NCI-H526 (cell line): ENCODE data around the gene TUBB2B.
A peak's percentile ranks its signal among the peaks of the same experiment; 100 is the strongest.
"Not testable (repeated sequence)": the region's sequence is repeated elsewhere in the genome, so short reads cannot be mapped to it uniquely, and the experiment has no call there.

ENCODE experiments used
- DNase-seq, 2 experiments: peaks; one replicate each; lab custom pipeline; 2025; lab: John Stamatoyannopoulos, UW

Gene TUBB2B

DNA sequence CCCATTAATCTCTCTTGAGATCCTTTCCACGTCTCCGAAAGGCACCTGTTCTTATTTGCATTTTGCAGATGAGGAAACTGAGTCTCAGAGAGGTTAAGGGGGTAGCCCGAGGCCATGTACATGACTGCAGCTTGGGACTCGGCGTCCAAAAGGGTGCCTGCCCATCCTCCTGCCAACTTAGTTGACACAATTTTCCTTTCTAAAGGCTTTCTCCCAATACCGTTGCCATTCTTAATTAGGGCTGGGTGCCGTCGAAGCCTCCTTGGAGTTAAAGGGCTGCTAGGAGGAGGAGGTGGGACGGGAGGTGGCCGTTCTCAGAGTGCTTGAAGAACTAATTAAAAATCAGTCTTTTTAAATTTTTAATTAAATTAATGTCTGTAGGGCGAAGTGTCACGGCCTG is 30.7 kb upstream of the TUBB2B start:
- no peak for DNase-seq

GRCh38 chr6:3253597-3253961 is 26.1 kb upstream of the TUBB2B start:
- no peak for DNase-seq

DNA sequence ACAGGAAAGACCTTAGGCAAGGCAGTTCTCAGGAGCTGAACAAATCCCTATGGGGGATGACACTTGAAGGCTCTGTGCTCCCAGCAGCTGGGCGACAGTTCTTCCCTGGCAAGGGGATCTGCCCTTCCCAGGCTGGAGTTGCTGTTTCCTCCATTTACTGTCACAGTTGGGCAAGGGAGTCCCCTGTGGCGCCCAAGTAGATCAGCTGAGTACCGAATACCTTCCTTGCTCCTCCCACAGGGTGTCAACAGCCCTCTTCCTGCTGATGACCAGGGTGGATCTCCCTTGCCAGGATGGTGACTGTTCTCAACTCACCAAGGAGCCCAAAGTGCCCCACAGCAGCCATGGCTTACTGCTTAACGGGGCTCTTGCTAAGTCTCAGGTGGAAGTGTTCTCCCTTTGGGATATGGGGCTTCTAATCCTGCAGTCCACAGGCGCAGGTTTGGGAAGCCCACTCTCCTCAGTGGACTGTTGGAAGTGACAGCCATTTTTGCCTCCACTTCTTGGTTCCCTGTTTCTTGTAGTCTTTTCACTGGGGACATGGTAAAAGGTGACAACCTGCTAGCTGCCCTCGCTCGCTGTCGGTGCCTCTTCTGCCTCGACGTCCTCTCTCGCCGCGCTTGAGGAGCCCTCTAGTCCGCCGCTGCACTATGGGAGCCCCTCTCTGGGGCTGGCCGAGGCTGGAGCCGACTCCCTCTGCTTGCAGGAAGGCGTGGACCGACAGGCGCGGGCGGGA is 25.6 kb upstream of the TUBB2B start:
- no peak for DNase-seq

DNA sequence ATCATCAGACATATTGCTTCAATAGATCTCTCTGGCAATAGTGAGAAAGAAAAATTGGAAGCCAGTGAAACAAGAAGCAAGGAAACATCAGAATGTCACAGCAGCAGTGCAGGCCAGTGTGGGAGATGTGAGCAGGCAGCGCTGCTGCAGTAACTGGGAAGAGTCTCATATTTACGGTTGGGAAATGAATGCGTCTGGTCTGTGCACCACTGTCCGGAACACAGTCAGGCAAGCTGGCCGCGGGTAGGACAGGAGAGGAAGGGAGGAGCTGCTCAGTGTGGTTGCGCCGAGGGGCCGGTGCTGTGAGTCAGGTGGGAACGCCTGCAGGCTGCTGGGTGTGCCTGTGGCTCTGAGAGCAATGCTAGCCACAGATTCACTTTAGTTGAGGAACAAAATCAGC is 24.9 kb upstream of the TUBB2B start:
- DNase-seq: peak in 1 of 2 experiments; percentile 18

DNA sequence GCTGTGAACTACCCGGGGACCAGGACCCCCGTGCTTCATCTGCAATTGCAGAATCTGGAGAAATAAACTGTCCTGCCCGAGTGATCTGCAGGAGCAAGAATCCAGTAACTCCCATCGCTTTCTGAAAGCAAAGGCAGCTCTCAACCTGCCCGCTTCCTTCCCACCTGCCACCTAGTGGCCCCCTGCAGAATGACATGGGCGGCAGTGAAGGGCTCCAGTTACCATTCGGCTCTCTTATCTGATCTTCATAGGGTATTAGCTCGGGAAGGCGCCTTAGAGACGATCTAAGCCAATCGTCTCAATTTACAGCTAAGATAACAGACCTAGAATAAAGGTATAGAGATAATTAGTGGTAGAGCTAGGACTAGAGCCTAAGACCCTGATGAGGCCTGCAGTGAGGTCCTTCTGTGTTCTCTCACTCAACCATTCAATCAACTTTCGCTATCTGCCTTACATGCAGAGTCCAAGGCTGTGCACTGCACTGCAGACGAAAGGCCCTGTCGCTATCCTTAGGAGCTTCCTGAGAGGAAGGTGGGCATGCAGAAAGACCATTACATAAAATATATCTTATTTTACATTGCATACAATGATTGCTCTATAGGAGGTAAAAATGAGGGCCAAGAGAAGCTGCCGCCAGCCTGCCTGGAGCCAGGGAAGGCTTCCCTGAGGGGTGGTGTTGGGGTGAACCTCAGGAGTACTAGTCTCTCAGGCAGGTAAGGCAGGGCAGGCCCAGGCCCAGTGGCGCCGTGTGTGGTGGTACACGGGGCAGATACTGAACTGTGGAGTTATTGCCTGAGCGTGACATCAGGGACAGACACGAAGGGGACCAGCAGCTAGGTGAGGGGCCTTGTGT is 24.2 kb upstream of the TUBB2B start:
- peak; percentile 81 to 91 for DNase-seq

DNA sequence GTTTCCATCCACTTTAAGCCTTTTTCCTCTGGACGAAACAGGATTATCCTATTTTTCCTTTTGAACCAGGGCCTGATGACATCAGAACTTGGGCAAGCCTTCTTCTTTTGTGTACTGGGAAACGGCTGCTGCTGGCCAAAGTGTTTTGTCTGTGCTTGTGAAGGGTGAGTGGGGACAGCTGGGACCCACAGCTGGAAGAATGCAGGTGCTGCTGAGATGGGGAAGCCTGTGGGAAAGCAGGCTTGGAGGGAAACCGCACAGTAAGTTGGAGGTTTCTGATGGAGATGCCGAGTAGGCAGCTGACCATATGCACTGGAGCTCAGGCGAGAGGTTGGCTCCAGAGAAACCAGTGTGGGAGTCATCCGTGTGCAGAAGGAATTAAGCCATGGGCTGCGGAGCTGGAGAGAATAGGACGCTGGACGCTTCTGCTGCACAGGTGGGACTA is 22.8 kb upstream of the TUBB2B start:
- no peak for DNase-seq

- no peak for DNase-seq
Measured at GRCh38 chr6:3249821-3250220, 22.4 kb upstream of the TUBB2B start.

DNA sequence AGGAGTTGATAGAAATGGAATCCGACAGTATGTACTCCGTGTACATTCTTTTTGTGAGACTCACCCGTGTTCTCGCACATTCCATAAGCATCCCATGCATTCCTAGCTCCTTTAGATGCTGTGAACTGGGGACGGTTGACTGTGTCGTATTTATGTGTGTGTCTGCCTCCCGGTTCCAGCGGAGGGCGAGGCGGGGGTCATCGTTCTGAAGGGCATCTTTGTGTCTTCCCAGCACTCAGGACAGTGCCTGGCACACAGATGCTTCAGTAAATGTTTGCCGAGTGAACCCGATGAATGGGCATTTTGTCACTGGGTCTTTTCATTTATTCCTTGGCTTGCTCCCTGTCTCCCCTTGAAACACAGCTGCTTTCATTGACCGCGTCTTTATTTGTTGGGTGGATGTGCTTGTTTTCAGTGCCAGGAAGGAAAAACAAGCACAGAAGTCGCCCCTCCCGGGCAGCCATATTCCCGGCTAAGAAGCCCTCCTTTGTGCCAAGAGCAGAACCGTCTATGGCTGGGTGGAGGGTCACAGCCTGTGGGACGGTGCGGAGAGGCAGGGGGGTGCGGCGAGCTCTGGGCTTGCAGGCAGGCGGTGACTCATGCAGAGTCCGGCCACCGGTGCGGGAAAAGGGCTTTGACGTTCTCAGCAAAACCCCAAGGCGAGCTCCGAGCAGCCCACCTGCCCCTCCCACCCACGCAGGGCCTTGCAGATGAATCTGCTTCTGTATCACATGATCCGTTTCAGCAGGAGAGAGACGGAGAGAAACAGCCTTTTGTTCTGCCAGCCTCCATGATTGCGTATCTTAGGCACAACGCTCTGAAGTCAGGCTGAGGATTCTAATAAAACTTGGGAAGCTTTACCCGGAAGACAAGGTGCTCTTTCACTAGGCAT is 20.0 kb upstream of the TUBB2B start:
- DNase-seq: peak; percentile 12 to 49

DNA sequence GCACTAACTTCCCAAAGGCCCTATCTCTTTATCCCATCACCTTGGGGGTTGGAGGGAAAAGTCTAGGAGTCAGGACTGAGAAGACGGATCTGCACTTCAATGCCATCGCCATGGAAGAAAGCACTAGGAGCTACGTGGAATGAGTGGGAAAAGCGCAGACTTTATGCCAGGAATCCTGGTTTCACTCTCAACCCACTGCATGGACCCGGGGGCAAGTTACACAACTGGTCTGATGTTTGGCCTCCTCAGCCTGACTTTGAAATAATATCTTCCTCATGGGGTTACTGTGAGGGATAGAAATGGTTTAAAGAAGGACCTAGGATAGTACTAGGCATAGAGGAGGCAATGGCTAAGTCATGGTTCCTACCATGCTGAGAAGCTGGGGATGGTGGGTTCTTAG is 17.8 kb upstream of the TUBB2B start:
- DNase-seq: no peak

DNA sequence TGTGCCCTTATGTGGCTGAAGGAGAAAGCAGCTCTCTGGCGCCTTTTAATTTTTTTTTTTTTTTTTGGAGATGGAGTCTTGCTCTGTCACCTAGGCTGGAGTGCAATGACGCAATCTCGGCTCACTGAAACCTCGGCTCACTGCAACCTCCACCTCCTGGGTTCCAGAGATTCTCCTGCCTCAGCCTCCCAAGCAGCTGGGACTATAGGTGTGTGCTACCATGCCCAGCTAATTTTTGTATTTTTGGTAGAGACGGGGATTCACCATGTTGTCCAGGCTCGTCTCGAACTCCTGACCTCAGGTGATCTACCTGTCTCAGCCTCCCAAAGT is 17.3 kb upstream of the TUBB2B start:
- not testable (repeated sequence) for DNase-seq

DNA sequence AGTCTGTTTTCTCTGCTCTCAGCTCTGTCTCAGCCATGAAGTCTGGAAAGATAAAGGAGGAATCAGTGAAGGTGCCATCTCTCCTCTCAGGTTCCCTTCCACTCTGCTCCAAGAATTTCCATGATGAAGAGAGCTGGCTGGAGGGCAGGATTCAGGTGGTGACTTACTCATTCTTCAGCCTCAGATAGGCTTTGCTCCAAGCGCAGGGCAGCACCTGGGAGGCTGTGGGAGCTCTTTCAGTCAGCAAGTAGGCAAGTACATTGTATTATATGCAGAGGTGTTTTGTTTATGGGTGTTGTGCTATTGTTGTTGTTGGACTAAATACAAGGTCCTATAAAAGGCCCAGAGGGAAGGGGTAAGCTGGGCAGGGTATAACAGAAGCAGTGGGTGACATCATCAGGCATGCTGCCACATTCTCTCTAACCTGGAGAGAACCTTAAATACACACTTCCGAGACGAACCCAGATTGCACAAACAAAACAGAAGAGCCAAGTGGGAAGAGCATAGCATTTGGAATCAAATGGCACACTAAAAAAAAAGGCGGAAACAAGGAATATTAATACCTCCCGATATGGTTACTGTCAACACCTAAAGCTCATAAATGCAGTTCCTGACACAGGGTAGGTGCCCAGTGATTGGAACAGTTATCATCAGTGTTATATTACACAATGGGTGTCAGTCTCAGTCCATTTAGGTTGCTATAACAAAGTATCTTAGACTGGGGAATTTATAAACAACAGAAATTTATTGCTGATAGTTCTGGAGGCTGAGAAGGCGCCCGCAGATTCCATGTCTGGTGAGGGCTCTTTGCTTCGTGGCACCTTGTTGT is 16.8 kb upstream of the TUBB2B start:
- no peak for DNase-seq

- no peak for DNase-seq
Measured at GRCh38 chr6:3242768-3243167, 15.3 kb upstream of the TUBB2B start.

DNA sequence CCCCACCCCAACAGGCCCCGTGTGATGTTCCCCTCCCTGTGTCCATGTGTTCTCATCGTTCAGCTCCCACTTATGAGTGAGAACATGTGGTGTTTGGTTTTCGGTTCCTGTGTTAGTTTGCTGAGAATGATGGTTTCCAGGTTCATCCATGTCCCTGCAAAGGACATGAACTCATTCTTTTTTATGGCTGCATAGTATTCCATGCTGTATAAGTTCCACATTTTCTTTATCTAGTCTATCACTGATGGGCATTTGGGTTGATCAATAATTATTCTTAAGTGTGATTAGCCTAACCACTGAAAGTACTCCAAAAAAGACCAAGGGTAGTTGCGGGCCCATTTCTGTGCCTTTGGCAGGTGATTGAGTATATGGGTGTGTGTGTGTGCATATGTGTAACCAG is 14.3 kb upstream of the TUBB2B start:
- not testable (repeated sequence) for DNase-seq

DNA sequence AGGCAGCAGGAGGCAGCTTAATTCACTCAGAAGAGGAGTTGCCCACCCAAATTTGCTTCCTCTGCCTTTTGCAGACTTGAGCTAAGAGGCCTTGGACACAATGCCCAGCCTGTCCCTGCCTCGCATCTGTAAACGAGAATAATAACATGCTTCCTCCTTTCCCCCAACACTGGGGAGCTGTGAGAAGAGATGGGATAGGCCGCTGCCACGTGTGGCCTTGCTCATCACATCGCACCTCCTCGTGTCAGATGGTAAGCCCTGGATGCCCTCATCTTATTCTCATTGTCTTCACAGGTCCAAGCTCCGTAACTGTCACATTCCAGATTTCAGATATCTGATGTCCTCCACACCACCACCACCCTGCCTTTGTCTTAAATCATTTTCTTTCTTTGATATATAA is 13.1 kb upstream of the TUBB2B start:
- DNase-seq: no peak

GRCh38 chr6:3239110-3239830 is 11.8 kb upstream of the TUBB2B start:
- DNase-seq: peak in 1 of 2 experiments; percentile 44

DNA sequence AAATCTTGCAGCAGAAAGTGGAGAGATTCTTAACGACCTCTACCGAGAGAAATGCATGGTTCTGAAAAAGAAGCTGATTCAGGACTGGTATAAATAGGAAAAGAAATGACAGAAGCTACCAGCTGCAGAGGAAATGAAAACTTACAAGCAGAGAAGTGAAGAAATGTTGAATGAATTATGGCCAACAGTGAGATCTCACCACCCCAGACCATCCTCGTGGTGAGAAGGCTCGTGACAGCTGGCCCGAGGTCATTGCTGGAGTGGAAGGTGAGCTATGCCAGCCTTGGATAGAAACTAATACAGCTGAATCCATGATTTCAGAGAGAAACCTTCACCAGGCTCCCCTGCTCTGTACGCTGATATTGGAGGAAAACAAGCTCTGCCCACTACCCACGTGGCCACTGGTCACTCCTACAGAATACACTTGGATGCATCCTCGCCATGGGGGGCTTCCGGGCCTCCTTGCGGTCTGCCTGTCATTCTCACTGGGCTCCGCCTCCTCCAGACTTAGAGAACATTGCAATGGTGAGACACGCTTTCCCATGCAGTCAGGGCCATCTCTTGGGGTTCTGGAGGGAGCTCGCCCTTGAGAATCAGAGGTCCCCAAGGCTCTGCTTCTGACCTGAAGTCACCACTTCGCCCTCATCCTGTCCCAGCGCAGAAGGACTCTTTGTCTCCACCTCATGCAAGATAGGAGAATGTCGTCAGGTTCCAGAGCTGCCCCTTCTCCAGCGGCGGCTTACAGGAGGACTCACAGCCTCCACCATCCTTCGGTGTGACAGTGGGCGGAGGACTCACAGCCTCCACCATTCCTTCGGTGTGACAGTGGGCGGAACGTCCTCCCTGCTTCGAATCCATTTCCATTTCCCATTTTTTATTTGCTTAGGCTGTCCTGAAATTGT is 10.6 kb upstream of the TUBB2B start:
- DNase-seq: no peak

- no peak for DNase-seq
Measured at GRCh38 chr6:3236005-3236404, 8.6 kb upstream of the TUBB2B start.

DNA sequence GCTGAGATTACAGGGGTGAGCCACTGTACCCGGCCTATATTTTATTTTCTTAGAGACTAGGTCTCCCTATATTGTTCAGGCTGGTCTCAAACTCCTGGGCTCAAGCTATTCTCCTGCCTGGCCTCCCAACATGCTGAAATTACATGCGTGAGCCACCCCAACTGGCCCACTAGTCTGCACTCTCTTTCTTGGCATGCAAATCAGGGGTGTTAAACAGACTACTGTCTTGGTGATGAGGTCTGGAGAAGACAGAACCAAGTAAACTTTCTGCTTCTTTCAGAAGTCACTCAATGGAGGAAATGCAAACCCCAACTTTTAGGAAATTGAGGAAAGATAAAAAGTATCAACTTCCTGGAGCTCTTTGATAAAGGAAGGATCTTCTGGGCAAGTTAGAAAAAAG is 8.0 kb upstream of the TUBB2B start:
- peak in 1 of 2 experiments; percentile 16 for DNase-seq

- DNase-seq: peak in 1 of 2 experiments; percentile 35
Measured at GRCh38 chr6:3233904-3234303, 6.5 kb upstream of the TUBB2B start.

DNA sequence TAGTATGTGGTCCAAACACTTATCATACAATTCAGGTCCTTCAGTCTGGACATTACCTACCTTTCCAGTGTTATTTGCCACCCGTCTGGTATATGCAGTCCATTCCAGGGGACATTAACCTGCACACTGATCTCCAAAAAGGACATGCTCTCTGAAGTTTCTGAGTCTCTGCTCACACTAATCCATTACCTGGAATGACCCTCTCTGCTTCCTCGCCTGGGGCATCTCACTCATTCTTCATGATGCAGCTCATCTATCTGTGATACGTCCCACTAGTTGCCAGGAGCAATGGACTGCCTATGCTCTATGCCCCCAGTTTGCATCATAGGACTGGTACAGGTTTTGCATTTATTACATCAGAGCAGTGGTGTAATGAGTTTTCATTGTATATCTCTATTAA is 5.9 kb upstream of the TUBB2B start:
- peak; percentile 60 to 61 for DNase-seq
